ENCODE data around the gene POLG2. TPM values are rescaled to one million over a fixed set of nuclear protein-coding genes. Genes with fewer than 3 reads are reported as not detected.

POLG2 gene
- total RNA-seq, 1 experiment from 2014 or later: 42.7 TPM

DNA sequence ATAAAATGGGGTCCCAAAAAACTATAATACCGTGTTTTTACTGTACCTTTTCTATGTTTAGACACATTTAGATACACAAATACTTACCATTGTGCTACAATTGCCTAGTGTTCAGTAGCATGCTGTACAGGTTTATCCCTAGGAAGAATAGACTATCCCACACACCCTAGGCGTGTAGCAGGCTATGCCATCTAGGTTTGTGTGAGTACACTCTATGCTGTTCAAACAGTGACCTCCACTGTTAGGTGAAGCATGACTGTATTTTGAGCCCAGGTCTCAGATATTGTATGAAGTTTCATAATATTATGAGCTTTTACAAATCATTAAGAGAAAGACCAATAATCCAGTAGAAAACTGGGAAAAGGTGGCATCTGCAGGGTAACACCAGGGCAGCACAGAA is 24.3 kb downstream of the POLG2 start:
- TF ChIP-seq GRHL2 (CRISPR knock-in tag; IDR thresholded peaks at IDR 0.05; ENCODE audit: insufficient replicate concordance, severe bottlenecking) (no peak), ATF1 (CRISPR knock-in tag; IDR thresholded peaks at IDR 0.05) (no peak), NFE2L1 (CRISPR knock-in tag; IDR thresholded peaks at IDR 0.05) (no peak), CREM (CRISPR knock-in tag; IDR thresholded peaks at IDR 0.05) (no peak), MYBL2 (CRISPR knock-in tag; IDR thresholded peaks at IDR 0.05) (no peak), SMAD4 (CRISPR knock-in tag; IDR thresholded peaks at IDR 0.05) (no peak), CREB1 (CRISPR knock-in tag; IDR thresholded peaks at IDR 0.05) (no peak)
- TF ChIP-seq, protein P1, sequence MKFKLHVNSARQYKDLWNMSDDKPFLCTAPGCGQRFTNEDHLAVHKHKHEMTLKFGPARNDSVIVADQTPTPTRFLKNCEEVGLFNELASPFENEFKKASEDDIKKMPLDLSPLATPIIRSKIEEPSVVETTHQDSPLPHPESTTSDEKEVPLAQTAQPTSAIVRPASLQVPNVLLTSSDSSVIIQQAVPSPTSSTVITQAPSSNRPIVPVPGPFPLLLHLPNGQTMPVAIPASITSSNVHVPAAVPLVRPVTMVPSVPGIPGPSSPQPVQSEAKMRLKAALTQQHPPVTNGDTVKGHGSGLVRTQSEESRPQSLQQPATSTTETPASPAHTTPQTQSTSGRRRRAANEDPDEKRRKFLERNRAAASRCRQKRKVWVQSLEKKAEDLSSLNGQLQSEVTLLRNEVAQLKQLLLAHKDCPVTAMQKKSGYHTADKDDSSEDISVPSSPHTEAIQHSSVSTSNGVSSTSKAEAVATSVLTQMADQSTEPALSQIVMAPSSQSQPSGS (CRISPR knock-in tag; IDR thresholded peaks at IDR 0.05; ENCODE audit: borderline replicate concordance, low read depth): no peak
- TF ChIP-seq, protein P2, sequence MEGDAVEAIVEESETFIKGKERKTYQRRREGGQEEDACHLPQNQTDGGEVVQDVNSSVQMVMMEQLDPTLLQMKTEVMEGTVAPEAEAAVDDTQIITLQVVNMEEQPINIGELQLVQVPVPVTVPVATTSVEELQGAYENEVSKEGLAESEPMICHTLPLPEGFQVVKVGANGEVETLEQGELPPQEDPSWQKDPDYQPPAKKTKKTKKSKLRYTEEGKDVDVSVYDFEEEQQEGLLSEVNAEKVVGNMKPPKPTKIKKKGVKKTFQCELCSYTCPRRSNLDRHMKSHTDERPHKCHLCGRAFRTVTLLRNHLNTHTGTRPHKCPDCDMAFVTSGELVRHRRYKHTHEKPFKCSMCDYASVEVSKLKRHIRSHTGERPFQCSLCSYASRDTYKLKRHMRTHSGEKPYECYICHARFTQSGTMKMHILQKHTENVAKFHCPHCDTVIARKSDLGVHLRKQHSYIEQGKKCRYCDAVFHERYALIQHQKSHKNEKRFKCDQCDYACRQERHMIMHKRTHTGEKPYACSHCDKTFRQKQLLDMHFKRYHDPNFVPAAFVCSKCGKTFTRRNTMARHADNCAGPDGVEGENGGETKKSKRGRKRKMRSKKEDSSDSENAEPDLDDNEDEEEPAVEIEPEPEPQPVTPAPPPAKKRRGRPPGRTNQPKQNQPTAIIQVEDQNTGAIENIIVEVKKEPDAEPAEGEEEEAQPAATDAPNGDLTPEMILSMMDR (IDR thresholded peaks at IDR 0.05): no peak
- TF ChIP-seq, protein P3, sequence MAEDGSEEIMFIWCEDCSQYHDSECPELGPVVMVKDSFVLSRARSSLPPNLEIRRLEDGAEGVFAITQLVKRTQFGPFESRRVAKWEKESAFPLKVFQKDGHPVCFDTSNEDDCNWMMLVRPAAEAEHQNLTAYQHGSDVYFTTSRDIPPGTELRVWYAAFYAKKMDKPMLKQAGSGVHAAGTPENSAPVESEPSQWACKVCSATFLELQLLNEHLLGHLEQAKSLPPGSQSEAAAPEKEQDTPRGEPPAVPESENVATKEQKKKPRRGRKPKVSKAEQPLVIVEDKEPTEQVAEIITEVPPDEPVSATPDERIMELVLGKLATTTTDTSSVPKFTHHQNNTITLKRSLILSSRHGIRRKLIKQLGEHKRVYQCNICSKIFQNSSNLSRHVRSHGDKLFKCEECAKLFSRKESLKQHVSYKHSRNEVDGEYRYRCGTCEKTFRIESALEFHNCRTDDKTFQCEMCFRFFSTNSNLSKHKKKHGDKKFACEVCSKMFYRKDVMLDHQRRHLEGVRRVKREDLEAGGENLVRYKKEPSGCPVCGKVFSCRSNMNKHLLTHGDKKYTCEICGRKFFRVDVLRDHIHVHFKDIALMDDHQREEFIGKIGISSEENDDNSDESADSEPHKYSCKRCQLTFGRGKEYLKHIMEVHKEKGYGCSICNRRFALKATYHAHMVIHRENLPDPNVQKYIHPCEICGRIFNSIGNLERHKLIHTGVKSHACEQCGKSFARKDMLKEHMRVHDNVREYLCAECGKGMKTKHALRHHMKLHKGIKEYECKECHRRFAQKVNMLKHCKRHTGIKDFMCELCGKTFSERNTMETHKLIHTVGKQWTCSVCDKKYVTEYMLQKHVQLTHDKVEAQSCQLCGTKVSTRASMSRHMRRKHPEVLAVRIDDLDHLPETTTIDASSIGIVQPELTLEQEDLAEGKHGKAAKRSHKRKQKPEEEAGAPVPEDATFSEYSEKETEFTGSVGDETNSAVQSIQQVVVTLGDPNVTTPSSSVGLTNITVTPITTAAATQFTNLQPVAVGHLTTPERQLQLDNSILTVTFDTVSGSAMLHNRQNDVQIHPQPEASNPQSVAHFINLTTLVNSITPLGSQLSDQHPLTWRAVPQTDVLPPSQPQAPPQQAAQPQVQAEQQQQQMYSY (CRISPR knock-in tag; IDR thresholded peaks at IDR 0.05): no peak
- TF ChIP-seq, protein P4, sequence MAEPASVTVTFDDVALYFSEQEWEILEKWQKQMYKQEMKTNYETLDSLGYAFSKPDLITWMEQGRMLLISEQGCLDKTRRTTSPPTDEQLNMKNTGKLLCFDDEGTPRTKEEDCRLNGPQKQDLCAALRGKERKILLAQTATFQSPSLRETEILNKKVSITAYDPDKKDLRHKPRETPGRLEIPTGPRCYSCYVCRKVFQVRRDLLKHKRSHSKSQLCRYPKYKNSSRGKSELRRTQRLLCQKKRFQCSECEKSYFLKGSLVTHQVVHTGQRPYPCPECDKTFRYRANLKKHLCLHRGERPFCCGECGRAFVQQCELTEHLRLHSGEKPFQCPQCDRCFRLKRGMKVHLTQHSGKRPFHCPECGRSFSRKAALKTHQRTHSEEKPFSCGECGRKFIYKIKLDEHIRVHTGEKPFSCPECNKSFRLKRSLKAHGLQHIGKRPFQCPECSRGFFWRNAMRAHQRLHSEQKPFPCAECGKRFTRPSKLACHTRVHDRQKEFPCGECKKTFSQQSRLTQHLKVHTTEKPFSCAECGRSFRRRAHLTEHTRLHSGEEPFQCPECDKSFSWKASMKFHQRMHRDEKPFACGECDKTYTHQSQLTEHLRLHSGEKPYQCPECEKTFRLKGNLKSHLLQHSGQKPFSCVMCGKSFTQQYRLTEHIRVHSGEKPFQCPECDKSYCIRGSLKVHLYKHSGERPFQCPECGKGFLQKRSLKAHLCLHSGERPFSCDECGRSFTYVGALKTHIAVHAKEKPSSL (CRISPR knock-in tag; conservative IDR thresholded peaks at IDR 0.05): no peak
- TF ChIP-seq, protein P5, sequence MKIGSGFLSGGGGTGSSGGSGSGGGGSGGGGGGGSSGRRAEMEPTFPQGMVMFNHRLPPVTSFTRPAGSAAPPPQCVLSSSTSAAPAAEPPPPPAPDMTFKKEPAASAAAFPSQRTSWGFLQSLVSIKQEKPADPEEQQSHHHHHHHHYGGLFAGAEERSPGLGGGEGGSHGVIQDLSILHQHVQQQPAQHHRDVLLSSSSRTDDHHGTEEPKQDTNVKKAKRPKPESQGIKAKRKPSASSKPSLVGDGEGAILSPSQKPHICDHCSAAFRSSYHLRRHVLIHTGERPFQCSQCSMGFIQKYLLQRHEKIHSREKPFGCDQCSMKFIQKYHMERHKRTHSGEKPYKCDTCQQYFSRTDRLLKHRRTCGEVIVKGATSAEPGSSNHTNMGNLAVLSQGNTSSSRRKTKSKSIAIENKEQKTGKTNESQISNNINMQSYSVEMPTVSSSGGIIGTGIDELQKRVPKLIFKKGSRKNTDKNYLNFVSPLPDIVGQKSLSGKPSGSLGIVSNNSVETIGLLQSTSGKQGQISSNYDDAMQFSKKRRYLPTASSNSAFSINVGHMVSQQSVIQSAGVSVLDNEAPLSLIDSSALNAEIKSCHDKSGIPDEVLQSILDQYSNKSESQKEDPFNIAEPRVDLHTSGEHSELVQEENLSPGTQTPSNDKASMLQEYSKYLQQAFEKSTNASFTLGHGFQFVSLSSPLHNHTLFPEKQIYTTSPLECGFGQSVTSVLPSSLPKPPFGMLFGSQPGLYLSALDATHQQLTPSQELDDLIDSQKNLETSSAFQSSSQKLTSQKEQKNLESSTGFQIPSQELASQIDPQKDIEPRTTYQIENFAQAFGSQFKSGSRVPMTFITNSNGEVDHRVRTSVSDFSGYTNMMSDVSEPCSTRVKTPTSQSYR (CRISPR knock-in tag; IDR thresholded peaks at IDR 0.05): no peak
- TF ChIP-seq, protein P6, sequence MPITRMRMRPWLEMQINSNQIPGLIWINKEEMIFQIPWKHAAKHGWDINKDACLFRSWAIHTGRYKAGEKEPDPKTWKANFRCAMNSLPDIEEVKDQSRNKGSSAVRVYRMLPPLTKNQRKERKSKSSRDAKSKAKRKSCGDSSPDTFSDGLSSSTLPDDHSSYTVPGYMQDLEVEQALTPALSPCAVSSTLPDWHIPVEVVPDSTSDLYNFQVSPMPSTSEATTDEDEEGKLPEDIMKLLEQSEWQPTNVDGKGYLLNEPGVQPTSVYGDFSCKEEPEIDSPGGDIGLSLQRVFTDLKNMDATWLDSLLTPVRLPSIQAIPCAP (CRISPR knock-in tag; IDR thresholded peaks at IDR 0.05): no peak
- CTCF ChIA-PET: interaction anchor here (0.6 kb wide), 1 partner anchor 839 kb away, joined by 3 read pairs; no protein-coding TSS in a partner anchor
- Mint-ChIP-seq H3K9me3 (no peaks in the 10 kb centered on the region), H3K4me1 (peaks cover 16% of the 10 kb centered on the region), H3K36me3 (peaks cover 6% of the 10 kb centered on the region), H3K27me3 (ENCODE audit: low read depth) (no peaks in the 10 kb centered on the region; the same call in 1 of the 2 replicates), H3K4me3 (no peak overlapping the region), H3K27ac (no peak overlapping the region)
- DNase-seq (ENCODE audit: low spot score): no peak
- no peak for ATAC-seq
- POLR2A ChIA-PET: no interaction called here
